CMK (cell line): ENCODE results near the gene LANCL2.
"Not testable (repeated sequence)": the region's sequence is repeated elsewhere in the genome, so short reads cannot be mapped to it uniquely, and the experiment has no call there.

ENCODE experiments used
- DNase-seq: peaks from one replicate; pipeline ENCODE4 v3.0.0-alpha.2; 2010; ENCODE audit warnings: low read depth

LANCL2 gene

GRCh38 chr7:55471594-55471993, 106.5 kb downstream of the LANCL2 start:
- not testable (repeated sequence) for DNase-seq

DNA sequence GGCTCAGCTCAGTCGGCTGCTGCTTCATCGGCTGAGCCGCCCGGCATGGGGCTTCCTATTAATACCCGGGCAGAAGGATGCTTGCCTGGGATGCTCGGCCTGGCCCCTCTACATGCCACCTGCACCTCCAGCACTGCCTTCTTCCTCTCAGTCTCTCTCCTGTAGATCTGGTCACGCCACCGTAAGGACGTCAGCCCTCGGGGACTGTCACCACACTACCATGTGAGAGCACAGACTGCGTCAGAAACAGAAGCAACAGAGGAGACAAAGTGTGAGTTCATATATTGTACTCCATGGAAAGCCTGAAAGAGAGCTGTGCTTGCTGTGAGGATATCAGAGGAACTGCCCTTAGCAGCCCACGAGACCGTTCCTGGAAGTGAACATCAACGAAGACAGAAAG, 107.3 kb downstream of the LANCL2 start:
- not testable (repeated sequence) for DNase-seq

- no peak for DNase-seq
Measured at GRCh38 chr7:55472928-55473725, 108.0 kb downstream of the LANCL2 start.

DNA sequence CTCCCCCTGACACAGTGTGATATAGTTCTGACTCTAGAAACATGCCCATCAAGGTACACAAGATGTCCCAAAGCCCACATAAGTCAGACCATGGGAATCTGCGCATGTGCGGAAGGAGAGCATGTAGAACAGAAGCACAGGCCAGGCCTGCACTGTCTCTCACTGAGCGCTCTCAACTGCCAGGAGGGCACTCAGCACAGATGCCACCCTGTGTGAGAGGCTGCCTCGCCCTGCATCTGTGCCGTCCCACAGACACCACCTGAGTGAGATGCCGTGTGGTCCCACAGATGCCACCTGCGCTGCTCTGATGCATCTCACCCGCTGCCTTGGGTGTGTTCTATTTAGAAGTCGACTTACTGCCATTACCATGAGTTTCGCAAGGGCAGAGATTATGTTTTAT, 108.8 kb downstream of the LANCL2 start:
- DNase-seq, result no peak

- no peak for DNase-seq
Measured at GRCh38 chr7:55474944-55475854, 110.1 kb downstream of the LANCL2 start.

DNA sequence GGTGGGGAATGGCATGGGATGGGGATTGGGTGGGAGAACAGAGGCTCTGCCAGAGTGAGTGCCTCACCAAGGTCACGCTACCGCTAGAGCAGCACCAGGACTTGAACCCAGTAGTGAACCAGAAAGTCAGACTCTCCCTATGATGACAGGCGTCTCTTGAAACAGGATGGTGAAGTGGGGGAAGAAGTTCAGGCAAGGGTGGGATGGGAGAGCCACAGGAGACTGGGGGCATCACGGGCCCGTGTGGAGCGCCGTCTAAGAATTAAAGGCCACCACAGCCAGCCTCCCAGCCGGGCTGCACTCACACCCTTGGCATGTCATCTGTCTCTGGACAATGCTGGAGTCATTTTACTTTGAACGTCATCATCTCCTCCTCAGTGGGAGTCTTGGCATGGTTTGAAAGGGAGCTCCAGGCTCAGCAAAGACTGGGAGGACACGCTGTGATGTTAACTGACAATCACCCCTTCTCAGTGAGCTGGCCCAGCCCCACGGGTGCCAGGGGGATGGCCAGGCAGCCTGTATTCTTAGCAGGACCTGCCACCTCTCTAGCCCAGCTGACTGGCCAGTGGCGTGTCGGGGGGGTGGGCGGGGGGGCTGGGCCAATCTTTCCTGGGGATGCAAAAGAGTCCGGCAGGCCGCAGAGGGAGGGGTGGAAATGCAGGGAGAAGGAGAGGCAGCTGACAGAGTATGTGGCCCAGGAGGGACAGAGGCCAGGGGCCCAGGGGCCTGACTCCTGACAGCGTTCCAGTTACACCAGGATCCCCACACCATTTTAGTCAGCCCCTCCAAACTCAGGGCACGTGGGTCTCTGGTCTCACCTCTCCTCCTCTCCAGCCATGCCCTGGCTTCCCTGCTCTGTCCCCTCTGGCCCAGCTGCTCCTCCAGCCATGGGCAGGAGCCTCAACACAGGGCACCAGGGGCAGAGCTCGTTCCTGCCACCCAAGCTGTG, 111.0 kb downstream of the LANCL2 start:
- no peak for DNase-seq

GRCh38 chr7:55476852-55477780, 112.0 kb downstream of the LANCL2 start:
- DNase-seq, result no peak

GRCh38 chr7:55477781-55478374, 112.7 kb downstream of the LANCL2 start:
- DNase-seq, result no peak

- no peak for DNase-seq
Measured at GRCh38 chr7:55478700-55479099, 113.6 kb downstream of the LANCL2 start.

DNA sequence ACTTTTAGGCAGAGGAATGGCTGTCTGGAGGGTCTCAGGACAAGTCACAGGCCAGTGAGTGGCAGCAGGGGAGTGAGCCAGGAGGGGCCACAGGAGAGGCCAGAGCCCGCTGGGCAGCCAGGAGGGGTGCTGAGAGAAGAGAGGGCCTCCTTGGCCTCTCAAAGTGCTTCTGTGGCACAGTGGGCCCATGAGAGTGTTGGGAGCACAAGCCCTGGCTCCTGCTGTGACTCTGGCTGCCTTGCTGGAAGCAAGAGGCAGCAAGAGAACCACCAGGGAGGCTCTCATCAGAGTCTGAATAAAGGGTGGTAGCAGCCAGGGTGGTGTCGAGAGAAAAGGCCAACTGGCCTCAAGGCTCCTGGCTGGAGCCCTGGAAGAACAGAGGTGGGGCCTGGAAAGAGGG, 116.0 kb downstream of the LANCL2 start:
- no peak for DNase-seq

DNA sequence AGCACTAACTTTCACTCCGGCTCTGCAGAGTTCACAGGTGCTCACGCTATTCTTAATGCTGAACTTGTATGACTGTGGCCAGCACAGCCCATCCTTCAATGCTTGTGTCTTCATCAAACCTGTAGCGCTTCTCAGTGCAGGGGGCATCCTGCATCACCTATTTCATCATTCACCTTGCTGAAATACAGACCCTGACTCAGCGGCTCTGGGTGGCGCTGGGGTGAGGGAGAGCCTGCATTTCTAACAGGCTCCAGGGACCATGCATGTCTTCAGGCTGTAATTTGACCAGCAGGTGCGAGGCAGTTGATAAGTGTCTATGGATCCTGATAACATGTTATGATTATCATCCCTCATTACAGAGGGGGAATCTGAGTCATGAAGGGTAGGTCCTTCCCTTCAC, 117.9 kb downstream of the LANCL2 start:
- no peak for DNase-seq
